GM12872 (cell line): ENCODE results near the gene KRTAP7-1.

ENCODE experiments used
- CTCF ChIP-seq: IDR thresholded peaks from 3 replicates; pipeline ENCODE4 v1.5.1; 2011; ENCODE audit warnings: low read depth, mild to moderate bottlenecking, low read length, moderate library complexity; ENCODE audit not compliant: insufficient read depth

The KRTAP7-1 gene

GRCh38 chr21:30829659-30830058 lies at the start of gene KRTAP7-1:
KRTAP7-1 (minus strand) TSS chr21:30829759; CDS start chr21:30829698, 61 bp downstream.
- no peak for TF ChIP-seq CTCF

- TF ChIP-seq CTCF: no peak
Measured at GRCh38 chr21:30874526-30874925, 45.0 kb upstream of the KRTAP7-1 start.

- no peak for TF ChIP-seq CTCF
Measured at GRCh38 chr21:30847627-30848500, 18.3 kb upstream of the KRTAP7-1 start.

GRCh38 chr21:30842990-30843389 lies 13.4 kb upstream of the KRTAP7-1 start:
- 0 out of 3 replicates have a peak, but pooled peaks have one; percentile 1 for TF ChIP-seq CTCF

- TF ChIP-seq CTCF: peak; percentile 57
Measured at GRCh38 chr21:30839304-30839703, 9.7 kb upstream of the KRTAP7-1 start.

GRCh38 chr21:30838536-30838935 lies 9.0 kb upstream of the KRTAP7-1 start:
- no peak for TF ChIP-seq CTCF

- TF ChIP-seq CTCF: peak; percentile 59
Measured at GRCh38 chr21:30831194-30831765, 1.7 kb upstream of the KRTAP7-1 start.
